ENCODE data around the gene EMILIN2. TPM values are rescaled to one million over a fixed set of nuclear protein-coding genes. Genes with fewer than 3 reads are reported as not detected.

The EMILIN2 gene
- total RNA-seq, 1 experiment from 2014 or later = 0.07 TPM

GRCh38 chr18:2824865-2825264, 21.9 kb upstream of the EMILIN2 start:
- Histone ChIP-seq H3F3A (ENCODE audit: insufficient read depth, low read depth) (no peaks in the 10 kb centered on the region), H3K4me1 (replicated peaks; ENCODE audit: insufficient read depth) (no peaks in the 10 kb centered on the region), H2AFZ (no peak overlapping the region), H3K4me2 (no peak overlapping the region), H3K36me3 (ENCODE audit: low read depth) (no peaks in the 10 kb centered on the region), H3K4me3 (no peak overlapping the region), H4K20me1 (ENCODE audit: insufficient read depth) (no peaks in the 10 kb centered on the region), H3K9me2 (ENCODE audit: insufficient read depth) (no peaks in the 10 kb centered on the region), H3K27ac (no peak overlapping the region), H3K79me2 (ENCODE audit: low read depth) (no peaks in the 10 kb centered on the region), H3K9me3 (ENCODE audit: insufficient read depth, low read depth) (no peaks in the 10 kb centered on the region), H3K27me3 (ENCODE audit: insufficient read depth, low read depth) (no peaks in the 10 kb centered on the region)
- ChIA-PET POLR2A (ENCODE audit: unreplicated experiment) (no interaction called here), CTCF (no interaction called here)
- no peak for TF ChIP-seq EZH2 (IDR thresholded peaks at IDR 0.05; ENCODE audit: low read depth)
- no peak for TF ChIP-seq CTCF (conservative IDR thresholded peaks at IDR 0.05)
- intact Hi-C loops (cut with micrococcal nuclease; ENCODE audit: unreplicated experiment) = no loop called here
- DNase-seq = no peak
- no TSS peak for BruUV-seq (replicated peaks)

DNA sequence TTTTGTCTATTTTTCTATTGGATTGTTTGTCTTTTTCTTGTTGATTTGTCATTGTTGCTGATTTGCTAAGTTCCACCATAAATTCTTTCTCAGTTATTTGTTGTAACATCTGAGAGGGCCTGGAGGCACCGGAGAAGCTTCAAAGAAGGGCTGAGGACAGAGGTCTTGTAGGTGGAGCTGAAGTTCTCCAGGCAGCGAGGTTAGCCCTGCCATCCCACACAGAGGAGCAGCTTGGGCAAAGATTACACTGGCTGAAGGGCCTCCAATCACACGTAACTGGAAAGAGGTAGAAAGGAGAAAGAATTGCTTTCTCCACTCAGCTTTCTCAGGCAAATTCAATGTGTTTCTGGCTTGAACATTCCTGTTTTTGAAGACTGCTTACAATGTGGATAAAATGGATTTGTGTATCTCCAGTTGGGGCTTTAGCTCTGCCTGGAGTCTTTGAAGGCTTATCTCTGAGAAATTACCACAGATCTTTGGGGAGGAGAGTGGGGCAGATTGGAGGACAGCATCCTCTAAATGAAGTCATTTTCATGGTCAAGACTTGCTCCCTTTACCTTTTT, 21.1 kb upstream of the EMILIN2 start:
- no peaks in the 10 kb centered on the region for H3K36me3 ChIP-seq (ENCODE audit: low read depth)
- H3K9me2 ChIP-seq (ENCODE audit: insufficient read depth) = no peaks in the 10 kb centered on the region
- no peaks in the 10 kb centered on the region for H3K9me3 ChIP-seq (ENCODE audit: insufficient read depth, low read depth)
- no peak for DNase-seq
- CTCF ChIA-PET = no interaction called here
- BruUV-seq (replicated peaks) = no TSS peak
- no peaks in the 10 kb centered on the region for H3K27me3 ChIP-seq (ENCODE audit: insufficient read depth, low read depth)
- POLR2A ChIA-PET (ENCODE audit: unreplicated experiment) = no interaction called here
- H2AFZ ChIP-seq = no peak overlapping the region
- TF ChIP-seq EZH2 (IDR thresholded peaks at IDR 0.05; ENCODE audit: low read depth) (no peak), CTCF (conservative IDR thresholded peaks at IDR 0.05) (no peak)
- no peaks in the 10 kb centered on the region for H4K20me1 ChIP-seq (ENCODE audit: insufficient read depth)
- no peaks in the 10 kb centered on the region for H3K4me1 ChIP-seq (replicated peaks; ENCODE audit: insufficient read depth)
- no peak overlapping the region for H3K4me2 ChIP-seq
- H3K79me2 ChIP-seq (ENCODE audit: low read depth) = no peaks in the 10 kb centered on the region
- H3F3A ChIP-seq (ENCODE audit: insufficient read depth, low read depth) = no peaks in the 10 kb centered on the region
- no peak overlapping the region for H3K27ac ChIP-seq
- H3K4me3 ChIP-seq = no peak overlapping the region
- intact Hi-C loops (cut with micrococcal nuclease; ENCODE audit: unreplicated experiment) = no loop called here

DNA sequence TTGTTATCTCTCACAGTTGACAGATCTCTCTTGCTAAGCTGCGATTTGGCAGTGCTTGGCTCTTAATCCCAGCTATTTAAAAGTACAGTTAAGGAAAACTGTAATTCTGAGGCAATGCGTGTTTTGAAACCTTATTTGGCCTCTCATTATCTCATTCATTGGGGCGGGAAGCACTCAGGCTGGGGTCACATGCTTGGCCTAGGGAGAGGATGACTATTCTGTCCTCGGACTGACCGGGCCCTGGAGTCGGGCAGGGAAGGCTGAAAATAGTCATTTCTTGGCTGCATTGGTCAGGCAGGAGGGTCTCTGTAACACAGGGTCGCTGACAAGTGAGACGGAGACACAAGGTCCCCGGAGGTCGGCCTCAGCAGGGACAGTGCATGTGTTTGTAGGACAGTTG, 20.2 kb upstream of the EMILIN2 start:
- no peaks in the 10 kb centered on the region for H4K20me1 ChIP-seq (ENCODE audit: insufficient read depth)
- no peaks in the 10 kb centered on the region for H3K9me3 ChIP-seq (ENCODE audit: insufficient read depth, low read depth)
- no peak overlapping the region for H3K4me3 ChIP-seq
- no peak overlapping the region for H3K27ac ChIP-seq
- no peaks in the 10 kb centered on the region for H3K36me3 ChIP-seq (ENCODE audit: low read depth)
- ChIA-PET CTCF (no interaction called here), POLR2A (ENCODE audit: unreplicated experiment) (no interaction called here)
- intact Hi-C loops (cut with micrococcal nuclease; ENCODE audit: unreplicated experiment) = no loop called here
- no peaks in the 10 kb centered on the region for H3K4me1 ChIP-seq (replicated peaks; ENCODE audit: insufficient read depth)
- H2AFZ ChIP-seq = no peak overlapping the region
- H3F3A ChIP-seq (ENCODE audit: insufficient read depth, low read depth) = no peaks in the 10 kb centered on the region
- no peaks in the 10 kb centered on the region for H3K9me2 ChIP-seq (ENCODE audit: insufficient read depth)
- no peak for TF ChIP-seq EZH2 (IDR thresholded peaks at IDR 0.05; ENCODE audit: low read depth)
- no peak for TF ChIP-seq CTCF (conservative IDR thresholded peaks at IDR 0.05)
- no peak overlapping the region for H3K4me2 ChIP-seq
- BruUV-seq (replicated peaks) = no TSS peak
- no peak for DNase-seq
- no peaks in the 10 kb centered on the region for H3K27me3 ChIP-seq (ENCODE audit: insufficient read depth, low read depth)
- H3K79me2 ChIP-seq (ENCODE audit: low read depth) = no peaks in the 10 kb centered on the region

Data from PC-9 (cell line).